ENCODE results near the gene KIF22.
"Not testable (repeated sequence)": the region's sequence is repeated elsewhere in the genome, so short reads cannot be mapped to it uniquely, and the experiment has no call there.

The KIF22 gene

GRCh38 chr16:29767062-29767461, 23.5 kb upstream of the KIF22 start:
- FAIRE-seq, result no peak

GRCh38 chr16:29769507-29769906, 21.0 kb upstream of the KIF22 start:
- no peak for FAIRE-seq

GRCh38 chr16:29770250-29770929, 20.2 kb upstream of the KIF22 start:
- FAIRE-seq, result no peak

- not testable (repeated sequence) for FAIRE-seq
Observed at GRCh38 chr16:29772330-29772729, 18.2 kb upstream of the KIF22 start.

GRCh38 chr16:29774730-29775129, 15.8 kb upstream of the KIF22 start:
- no peak for FAIRE-seq

- FAIRE-seq, result no peak
Observed at GRCh38 chr16:29775742-29776408, 14.7 kb upstream of the KIF22 start.

- FAIRE-seq, result no peak
Observed at GRCh38 chr16:29777576-29778350, 12.8 kb upstream of the KIF22 start, which contains the start of gene ZG16. Gene ZG16 (plus strand): TSS chr16:29778256. CDS start chr16:29779267, 1,011 bp downstream.

GRCh38 chr16:29779474-29779873, 11.1 kb upstream of the KIF22 start:
- no peak for FAIRE-seq

- not testable (repeated sequence) for FAIRE-seq
Observed at GRCh38 chr16:29783094-29783953, 7.2 kb upstream of the KIF22 start.

- FAIRE-seq, result no peak
Observed at GRCh38 chr16:29784157-29784556, 6.4 kb upstream of the KIF22 start.

GRCh38 chr16:29784901-29785500, 5.5 kb upstream of the KIF22 start:
- FAIRE-seq, result no peak

- FAIRE-seq, result not testable (repeated sequence)
Observed at GRCh38 chr16:29787155-29787554, 3.4 kb upstream of the KIF22 start.

GRCh38 chr16:29789775-29790182, 772 bp upstream of the KIF22 start:
- FAIRE-seq, result no peak

GRCh38 chr16:29790949-29791844, 646 bp downstream of the KIF22 start:
- FAIRE-seq, result no peak

GRCh38 chr16:29791845-29792807, 1.6 kb downstream of the KIF22 start:
- FAIRE-seq, result no peak

GRCh38 chr16:29793153-29793552, 2.6 kb downstream of the KIF22 start:
- not testable (repeated sequence) for FAIRE-seq

- no peak for FAIRE-seq
Observed at GRCh38 chr16:29794231-29794710, 3.7 kb downstream of the KIF22 start.

GRCh38 chr16:29802416-29802935, 11.9 kb downstream of the KIF22 start:
- FAIRE-seq, result no peak

GRCh38 chr16:29804020-29804419, 13.5 kb downstream of the KIF22 start:
- no peak for FAIRE-seq

Data from G401.6 (cell line).